ENCODE results near the gene TPSAB1.

- TF ChIP-seq CTCF (IDR thresholded peaks at IDR 0.05) = no peak
- no peak for TF ChIP-seq POLR2AphosphoS5 (IDR thresholded peaks at IDR 0.05)
Measured at GRCh38 chr16:1213231-1213630, 27.3 kb upstream of the TPSAB1 start.
